ENCODE measurements around the gene LRRTM1. TPM values are rescaled to one million over a fixed set of nuclear protein-coding genes. Genes with fewer than 3 reads are reported as not detected.

Gene LRRTM1
- polyA plus RNA-seq, 1 experiment: not detected

- POLR2A ChIA-PET: no interaction called here
- CTCF ChIA-PET: interaction anchor here (0.7 kb wide), 1 partner anchor 1500 kb away, joined by 3 read pairs; no protein-coding TSS in a partner anchor
Observed at GRCh38 chr2:80299661-80300060, 4.9 kb downstream of the LRRTM1 start.

GRCh38 chr2:80298954-80299353 lies 5.6 kb downstream of the LRRTM1 start:
- Histone ChIP-seq H3K4me3 (ENCODE audit: low read depth, low read length) (no peak overlapping the region), H3K9me3 (ENCODE audit: control insufficient read depth, insufficient read depth, low read length) (no peaks in the 10 kb centered on the region; the same call in 1 of the 2 replicates), H3K27ac (ENCODE audit: low read depth, low read length) (no peak overlapping the region), H3K27me3 (ENCODE audit: control insufficient read depth, insufficient read depth, low read length) (peaks cover 29% of the 10 kb centered on the region)
- DNase-seq (ENCODE audit: low read depth, low spot score): no peak
- no peak for TF ChIP-seq CTCF (IDR thresholded peaks at IDR 0.05; ENCODE audit: low read depth, low read length)
- ChIA-PET POLR2A (no interaction called here), CTCF (no interaction called here)

More at GRCh38 chr2:80299661-80300060, 4.9 kb downstream of the LRRTM1 start:
- Histone ChIP-seq H3K27me3 (ENCODE audit: control insufficient read depth, insufficient read depth, low read length) (peaks cover 33% of the 10 kb centered on the region), H3K4me3 (ENCODE audit: low read depth, low read length) (no peak overlapping the region), H3K27ac (ENCODE audit: low read depth, low read length) (no peak overlapping the region), H3K9me3 (ENCODE audit: control insufficient read depth, insufficient read depth, low read length) (no peaks in the 10 kb centered on the region; the same call in 1 of the 2 replicates)
- TF ChIP-seq CTCF (IDR thresholded peaks at IDR 0.05; ENCODE audit: low read depth, low read length): no peak
- DNase-seq (ENCODE audit: low read depth, low spot score): no peak

GRCh38 chr2:80293039-80293438 lies 11.5 kb downstream of the LRRTM1 start:
- CTCF ChIA-PET: no interaction called here
- no peak overlapping the region for H3K4me3 ChIP-seq (ENCODE audit: low read depth, low read length)
- POLR2A ChIA-PET: no interaction called here
- no peaks in the 10 kb centered on the region for H3K27me3 ChIP-seq (ENCODE audit: control insufficient read depth, insufficient read depth, low read length)
- H3K27ac ChIP-seq (ENCODE audit: low read depth, low read length): no peak overlapping the region
- DNase-seq (ENCODE audit: low read depth, low spot score): no peak
- no peaks in the 10 kb centered on the region for H3K9me3 ChIP-seq (ENCODE audit: control insufficient read depth, insufficient read depth, low read length)
- no peak for TF ChIP-seq CTCF (IDR thresholded peaks at IDR 0.05; ENCODE audit: low read depth, low read length)

- no peak for TF ChIP-seq CTCF (IDR thresholded peaks at IDR 0.05; ENCODE audit: low read depth, low read length)
- Histone ChIP-seq H3K27ac (ENCODE audit: low read depth, low read length) (no peak overlapping the region), H3K4me3 (ENCODE audit: low read depth, low read length) (no peak overlapping the region), H3K27me3 (ENCODE audit: control insufficient read depth, insufficient read depth, low read length) (no peaks in the 10 kb centered on the region), H3K9me3 (ENCODE audit: control insufficient read depth, insufficient read depth, low read length) (no peaks in the 10 kb centered on the region)
- DNase-seq (ENCODE audit: low read depth, low spot score): no peak
- POLR2A ChIA-PET: no interaction called here
- CTCF ChIA-PET: no interaction called here
Observed at GRCh38 chr2:80292474-80292873, 12.1 kb downstream of the LRRTM1 start.

GRCh38 chr2:80291656-80292055 lies 12.9 kb downstream of the LRRTM1 start:
- H3K4me3 ChIP-seq (ENCODE audit: low read depth, low read length): no peak overlapping the region
- no peak for TF ChIP-seq CTCF (IDR thresholded peaks at IDR 0.05; ENCODE audit: low read depth, low read length)
- CTCF ChIA-PET: no interaction called here
- H3K27ac ChIP-seq (ENCODE audit: low read depth, low read length): no peak overlapping the region
- no peak for DNase-seq (ENCODE audit: low read depth, low spot score)
- POLR2A ChIA-PET: no interaction called here
- no peaks in the 10 kb centered on the region for H3K9me3 ChIP-seq (ENCODE audit: control insufficient read depth, insufficient read depth, low read length)
- H3K27me3 ChIP-seq (ENCODE audit: control insufficient read depth, insufficient read depth, low read length): no peaks in the 10 kb centered on the region

Data from AG04450 (cell line).